ENCODE results near the gene MAGI1.

MAGI1 gene

DNA sequence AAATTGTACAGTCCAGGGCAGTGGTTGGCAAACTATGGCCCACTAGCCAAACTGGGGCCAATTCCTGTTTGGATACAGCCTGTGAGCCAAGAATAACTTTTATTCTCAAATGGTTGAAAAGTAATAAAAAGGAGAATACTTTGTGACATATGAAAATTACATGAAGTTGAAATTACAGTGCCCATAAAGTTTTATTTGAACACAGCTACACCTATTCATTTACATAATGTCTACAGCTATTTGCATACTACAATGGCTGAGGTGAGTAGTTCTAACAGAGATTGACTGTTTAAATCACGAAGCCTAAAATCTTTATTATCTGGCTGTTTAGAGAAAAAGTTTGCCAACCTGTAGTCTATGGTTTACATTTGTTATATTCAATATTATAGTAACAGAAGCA is 600.1 kb downstream of the MAGI1 start:
- no peaks in the 10 kb centered on the region for H3K4me1 Mint-ChIP-seq (ENCODE audit: low read depth)
- H3K4me3 Mint-ChIP-seq: no peak overlapping the region
- no peak overlapping the region for H3K27ac Mint-ChIP-seq
- H3K27me3 Mint-ChIP-seq: no peaks in the 10 kb centered on the region
- no peaks in the 10 kb centered on the region for H3K36me3 Mint-ChIP-seq
- H3K9me3 Mint-ChIP-seq (ENCODE audit: low read depth): no peaks in the 10 kb centered on the region

GRCh38 chr3:65438096-65438495 is 600.6 kb downstream of the MAGI1 start:
- H3K4me3 Mint-ChIP-seq: no peak overlapping the region
- H3K9me3 Mint-ChIP-seq (ENCODE audit: low read depth): no peaks in the 10 kb centered on the region
- no peaks in the 10 kb centered on the region for H3K4me1 Mint-ChIP-seq (ENCODE audit: low read depth)
- no peaks in the 10 kb centered on the region for H3K27me3 Mint-ChIP-seq
- no peaks in the 10 kb centered on the region for H3K36me3 Mint-ChIP-seq
- no peak overlapping the region for H3K27ac Mint-ChIP-seq

DNA sequence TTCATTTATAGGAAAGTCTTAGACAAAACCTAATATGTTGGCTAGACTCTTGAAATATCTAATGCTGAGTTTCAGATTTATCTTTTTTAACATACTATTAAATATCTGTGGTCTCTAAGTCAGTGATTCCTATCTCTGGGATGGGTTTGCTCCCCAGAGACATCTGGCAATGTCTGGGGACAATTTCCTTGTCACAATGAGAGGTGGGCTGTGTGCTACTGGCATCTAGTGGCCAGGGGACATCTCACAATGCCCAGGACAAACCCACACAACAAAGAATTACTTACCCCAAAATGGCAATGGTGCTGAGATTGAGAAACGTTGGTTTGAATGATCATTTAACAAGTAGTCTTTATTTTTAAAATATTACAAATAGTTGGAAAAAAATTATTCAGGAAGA is 602.1 kb downstream of the MAGI1 start:
- Mint-ChIP-seq H3K9me3 (ENCODE audit: low read depth) (no peaks in the 10 kb centered on the region), H3K4me1 (ENCODE audit: low read depth) (no peaks in the 10 kb centered on the region), H3K36me3 (no peaks in the 10 kb centered on the region), H3K27me3 (no peaks in the 10 kb centered on the region), H3K27ac (no peak overlapping the region), H3K4me3 (no peak overlapping the region)

DNA sequence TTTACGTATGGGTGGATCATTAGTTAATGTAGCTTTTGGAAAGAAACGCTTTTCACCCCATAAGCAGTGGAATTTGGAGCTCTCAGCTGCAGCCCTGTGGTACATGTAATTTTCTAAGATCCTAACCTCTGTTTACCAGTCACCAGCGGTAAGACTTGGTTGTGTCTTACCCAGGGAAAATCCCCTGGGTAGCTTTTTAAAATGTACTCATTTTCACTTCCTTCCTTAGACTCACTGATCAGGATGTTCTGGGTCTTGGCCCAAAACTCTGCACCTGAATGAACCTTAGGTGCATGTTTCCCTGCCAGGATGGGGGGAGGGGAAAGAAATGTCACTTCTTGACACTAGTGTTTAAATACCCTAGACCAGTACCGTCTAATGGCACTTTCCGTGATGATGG is 605.2 kb downstream of the MAGI1 start:
- H3K4me1 Mint-ChIP-seq (ENCODE audit: low read depth): no peaks in the 10 kb centered on the region
- no peaks in the 10 kb centered on the region for H3K36me3 Mint-ChIP-seq
- no peaks in the 10 kb centered on the region for H3K27me3 Mint-ChIP-seq
- no peak overlapping the region for H3K4me3 Mint-ChIP-seq
- no peak overlapping the region for H3K27ac Mint-ChIP-seq
- no peaks in the 10 kb centered on the region for H3K9me3 Mint-ChIP-seq (ENCODE audit: low read depth)

GRCh38 chr3:65432388-65433003 is 606.2 kb downstream of the MAGI1 start:
- H3K9me3 Mint-ChIP-seq (ENCODE audit: low read depth): no peaks in the 10 kb centered on the region

GRCh38 chr3:65425880-65426279 is 612.8 kb downstream of the MAGI1 start:
- Mint-ChIP-seq H3K4me3 (no peak overlapping the region), H3K4me1 (ENCODE audit: low read depth) (no peaks in the 10 kb centered on the region), H3K27me3 (no peaks in the 10 kb centered on the region), H3K36me3 (no peaks in the 10 kb centered on the region), H3K9me3 (ENCODE audit: low read depth) (no peaks in the 10 kb centered on the region), H3K27ac (no peak overlapping the region)

More at GRCh38 chr3:65432388-65433003, 606.2 kb downstream of the MAGI1 start:
- Mint-ChIP-seq H3K4me3 (no peak overlapping the region), H3K27ac (no peak overlapping the region), H3K27me3 (no peaks in the 10 kb centered on the region), H3K4me1 (ENCODE audit: low read depth) (no peaks in the 10 kb centered on the region), H3K36me3 (no peaks in the 10 kb centered on the region)

GRCh38 chr3:65422154-65422553 is 616.6 kb downstream of the MAGI1 start:
- H3K27ac Mint-ChIP-seq: no peak overlapping the region
- H3K36me3 Mint-ChIP-seq: no peaks in the 10 kb centered on the region
- no peaks in the 10 kb centered on the region for H3K4me1 Mint-ChIP-seq (ENCODE audit: low read depth)
- H3K4me3 Mint-ChIP-seq: no peak overlapping the region
- H3K27me3 Mint-ChIP-seq: no peaks in the 10 kb centered on the region
- no peaks in the 10 kb centered on the region for H3K9me3 Mint-ChIP-seq (ENCODE audit: low read depth)

- Mint-ChIP-seq H3K27ac (no peak overlapping the region), H3K9me3 (ENCODE audit: low read depth) (no peaks in the 10 kb centered on the region), H3K4me3 (no peak overlapping the region), H3K27me3 (no peaks in the 10 kb centered on the region), H3K4me1 (ENCODE audit: low read depth) (no peaks in the 10 kb centered on the region), H3K36me3 (no peaks in the 10 kb centered on the region)
Observed at GRCh38 chr3:65419233-65419632, 619.5 kb downstream of the MAGI1 start.

GRCh38 chr3:65413891-65414290 is 624.8 kb downstream of the MAGI1 start:
- H3K9me3 Mint-ChIP-seq (ENCODE audit: low read depth): peaks cover 4% of the 10 kb centered on the region
- no peaks in the 10 kb centered on the region for H3K27me3 Mint-ChIP-seq
- H3K4me1 Mint-ChIP-seq (ENCODE audit: low read depth): no peaks in the 10 kb centered on the region
- no peak overlapping the region for H3K4me3 Mint-ChIP-seq
- H3K36me3 Mint-ChIP-seq: no peaks in the 10 kb centered on the region
- H3K27ac Mint-ChIP-seq: no peak overlapping the region

DNA sequence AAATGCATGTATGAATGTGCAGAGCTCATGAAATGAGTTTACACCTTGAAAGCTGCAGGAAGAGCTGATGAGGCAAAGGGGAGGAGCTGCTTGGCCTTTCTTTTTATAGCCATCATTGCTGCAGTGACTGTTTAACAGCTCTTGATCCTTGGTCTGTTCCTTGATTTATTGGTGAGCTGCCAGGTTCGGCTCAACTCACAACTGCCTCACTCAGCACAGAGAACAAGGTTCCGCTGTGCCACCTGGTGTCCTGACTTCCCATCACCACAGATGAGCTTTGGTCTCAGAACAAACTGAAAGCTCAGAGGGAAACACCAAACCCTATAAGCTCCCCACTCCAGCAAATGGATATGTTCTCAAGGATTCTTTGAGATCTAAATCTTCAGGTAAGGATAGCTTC is 626.1 kb downstream of the MAGI1 start:
- no peaks in the 10 kb centered on the region for H3K4me1 Mint-ChIP-seq (ENCODE audit: low read depth)
- H3K36me3 Mint-ChIP-seq: no peaks in the 10 kb centered on the region
- H3K9me3 Mint-ChIP-seq (ENCODE audit: low read depth): peaks cover 13% of the 10 kb centered on the region
- H3K27me3 Mint-ChIP-seq: peaks cover 2% of the 10 kb centered on the region
- H3K4me3 Mint-ChIP-seq: no peak overlapping the region
- H3K27ac Mint-ChIP-seq: no peak overlapping the region

- Mint-ChIP-seq H3K27ac (no peak overlapping the region), H3K4me3 (no peak overlapping the region), H3K4me1 (ENCODE audit: low read depth) (no peaks in the 10 kb centered on the region), H3K9me3 (ENCODE audit: low read depth) (peaks cover 13% of the 10 kb centered on the region), H3K36me3 (no peaks in the 10 kb centered on the region), H3K27me3 (peaks cover 2% of the 10 kb centered on the region)
Observed at GRCh38 chr3:65411367-65411766, 627.4 kb downstream of the MAGI1 start.

- Mint-ChIP-seq H3K4me1 (ENCODE audit: low read depth) (no peaks in the 10 kb centered on the region), H3K27me3 (peaks cover 2% of the 10 kb centered on the region), H3K9me3 (ENCODE audit: low read depth) (peaks cover 13% of the 10 kb centered on the region), H3K36me3 (no peaks in the 10 kb centered on the region), H3K27ac (no peak overlapping the region), H3K4me3 (no peak overlapping the region)
Observed at GRCh38 chr3:65409176-65409569, 629.5 kb downstream of the MAGI1 start.

DNA sequence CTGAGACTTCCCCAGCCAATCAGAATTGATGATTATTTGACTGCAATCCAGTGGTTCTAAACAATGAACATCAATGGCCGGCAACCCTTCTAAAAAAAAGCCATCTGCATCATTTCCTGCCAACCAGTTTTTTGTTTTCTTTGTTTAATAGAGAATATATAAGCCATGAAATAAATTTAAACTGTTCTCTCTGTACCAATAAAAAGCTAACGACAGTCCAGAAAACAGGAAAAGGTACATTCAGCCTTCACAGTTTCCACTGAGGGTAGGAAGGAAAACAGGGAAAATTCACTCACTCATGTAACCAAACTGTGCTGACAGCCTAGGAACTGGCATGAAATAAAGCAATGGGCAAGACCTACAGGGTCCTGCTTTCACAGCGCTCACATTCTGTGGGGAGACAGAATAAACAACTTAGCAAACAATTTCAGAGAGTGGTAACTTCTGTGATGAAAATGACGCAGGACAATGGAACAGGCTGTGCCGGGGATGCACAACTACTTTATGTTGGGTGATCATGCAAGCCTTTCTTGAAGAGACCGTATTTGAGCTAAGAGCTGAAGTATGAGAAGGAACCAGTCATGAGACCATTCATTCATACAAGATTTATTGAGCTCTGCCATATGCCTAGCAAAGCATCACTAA is 630.1 kb downstream of the MAGI1 start:
- H3K27me3 Mint-ChIP-seq: peaks cover 2% of the 10 kb centered on the region
- no peaks in the 10 kb centered on the region for H3K4me1 Mint-ChIP-seq (ENCODE audit: low read depth)
- no peak overlapping the region for H3K27ac Mint-ChIP-seq
- H3K9me3 Mint-ChIP-seq (ENCODE audit: low read depth): peaks cover 13% of the 10 kb centered on the region
- H3K36me3 Mint-ChIP-seq: no peaks in the 10 kb centered on the region
- no peak overlapping the region for H3K4me3 Mint-ChIP-seq

GRCh38 chr3:65406470-65406869 is 632.2 kb downstream of the MAGI1 start:
- Mint-ChIP-seq H3K9me3 (ENCODE audit: low read depth) (peaks cover 13% of the 10 kb centered on the region), H3K4me1 (ENCODE audit: low read depth) (no peaks in the 10 kb centered on the region), H3K4me3 (no peak overlapping the region), H3K27ac (no peak overlapping the region), H3K27me3 (peaks cover 2% of the 10 kb centered on the region), H3K36me3 (no peaks in the 10 kb centered on the region)

GRCh38 chr3:65402597-65402996 is 636.1 kb downstream of the MAGI1 start:
- Mint-ChIP-seq H3K4me1 (ENCODE audit: low read depth) (no peaks in the 10 kb centered on the region), H3K27ac (no peak overlapping the region), H3K4me3 (no peak overlapping the region), H3K36me3 (no peaks in the 10 kb centered on the region), H3K9me3 (ENCODE audit: low read depth) (no peaks in the 10 kb centered on the region), H3K27me3 (no peaks in the 10 kb centered on the region)
